ENCODE results near the gene MYMX. TPM values are rescaled to one million over a fixed set of nuclear protein-coding genes. Genes with fewer than 3 reads are reported as not detected.

MYMX gene
- total and polyA plus RNA-seq, 2 donors from 2014 or later, result 1.1 to 2.2 TPM

GRCh38 chr6:44235269-44235668 is 18.5 kb downstream of the MYMX start:
- H3K9me3 ChIP-seq (ENCODE audit: control insufficient read depth in 2 of 3, insufficient read depth in 1 of 3, low read length in 3 of 3), result no peaks in the 10 kb centered on the region
- peaks cover 0 to 28% (median 27%) of the 10 kb centered on the region in 3 donors for H3K4me1 ChIP-seq (ENCODE audit: control insufficient read depth in 2 of 3, insufficient read depth in 2 of 3, low read depth in 1 of 3, low read length in 3 of 3)
- H3K36me3 ChIP-seq (ENCODE audit: control insufficient read depth in 2 of 3, insufficient read depth in 3 of 3, low read length in 3 of 3), result peaks cover 0 to 5% (median 0%) of the 10 kb centered on the region in 3 donors
- FAIRE-seq (no peak), DNase-seq (no peak)
- no peaks in the 10 kb centered on the region for H3K27me3 ChIP-seq (ENCODE audit: control insufficient read depth, insufficient read depth, low read length)
- TF ChIP-seq, protein P1, sequence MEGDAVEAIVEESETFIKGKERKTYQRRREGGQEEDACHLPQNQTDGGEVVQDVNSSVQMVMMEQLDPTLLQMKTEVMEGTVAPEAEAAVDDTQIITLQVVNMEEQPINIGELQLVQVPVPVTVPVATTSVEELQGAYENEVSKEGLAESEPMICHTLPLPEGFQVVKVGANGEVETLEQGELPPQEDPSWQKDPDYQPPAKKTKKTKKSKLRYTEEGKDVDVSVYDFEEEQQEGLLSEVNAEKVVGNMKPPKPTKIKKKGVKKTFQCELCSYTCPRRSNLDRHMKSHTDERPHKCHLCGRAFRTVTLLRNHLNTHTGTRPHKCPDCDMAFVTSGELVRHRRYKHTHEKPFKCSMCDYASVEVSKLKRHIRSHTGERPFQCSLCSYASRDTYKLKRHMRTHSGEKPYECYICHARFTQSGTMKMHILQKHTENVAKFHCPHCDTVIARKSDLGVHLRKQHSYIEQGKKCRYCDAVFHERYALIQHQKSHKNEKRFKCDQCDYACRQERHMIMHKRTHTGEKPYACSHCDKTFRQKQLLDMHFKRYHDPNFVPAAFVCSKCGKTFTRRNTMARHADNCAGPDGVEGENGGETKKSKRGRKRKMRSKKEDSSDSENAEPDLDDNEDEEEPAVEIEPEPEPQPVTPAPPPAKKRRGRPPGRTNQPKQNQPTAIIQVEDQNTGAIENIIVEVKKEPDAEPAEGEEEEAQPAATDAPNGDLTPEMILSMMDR (IDR thresholded peaks at IDR 0.05; ENCODE audit: borderline replicate concordance, extremely low read depth, insufficient read depth), result no peak
- intact Hi-C loops (cut with DNase I), result no loop called here
- H3K4me3 ChIP-seq (ENCODE audit: low read length in 3 of 3), result no peak overlapping the region
- H3K27ac ChIP-seq (ENCODE audit: low read depth in 2 of 2, low read length in 2 of 2), result peak overlapping the region in 1 of 2 donors; percentile 26
- peak overlapping the region in 1 of 3 donors; percentile 38 for H3K9ac ChIP-seq (ENCODE audit: low read length in 3 of 3)

- intact Hi-C loops (cut with DNase I), result no loop called here
- no peak overlapping the region for H3K9ac ChIP-seq (ENCODE audit: low read length in 3 of 3)
- peak in 1 of 5 donors; percentile 35 for DNase-seq
These were observed 19.3 kb downstream of the MYMX start for GRCh38 chr6:44235891-44236516.

DNA sequence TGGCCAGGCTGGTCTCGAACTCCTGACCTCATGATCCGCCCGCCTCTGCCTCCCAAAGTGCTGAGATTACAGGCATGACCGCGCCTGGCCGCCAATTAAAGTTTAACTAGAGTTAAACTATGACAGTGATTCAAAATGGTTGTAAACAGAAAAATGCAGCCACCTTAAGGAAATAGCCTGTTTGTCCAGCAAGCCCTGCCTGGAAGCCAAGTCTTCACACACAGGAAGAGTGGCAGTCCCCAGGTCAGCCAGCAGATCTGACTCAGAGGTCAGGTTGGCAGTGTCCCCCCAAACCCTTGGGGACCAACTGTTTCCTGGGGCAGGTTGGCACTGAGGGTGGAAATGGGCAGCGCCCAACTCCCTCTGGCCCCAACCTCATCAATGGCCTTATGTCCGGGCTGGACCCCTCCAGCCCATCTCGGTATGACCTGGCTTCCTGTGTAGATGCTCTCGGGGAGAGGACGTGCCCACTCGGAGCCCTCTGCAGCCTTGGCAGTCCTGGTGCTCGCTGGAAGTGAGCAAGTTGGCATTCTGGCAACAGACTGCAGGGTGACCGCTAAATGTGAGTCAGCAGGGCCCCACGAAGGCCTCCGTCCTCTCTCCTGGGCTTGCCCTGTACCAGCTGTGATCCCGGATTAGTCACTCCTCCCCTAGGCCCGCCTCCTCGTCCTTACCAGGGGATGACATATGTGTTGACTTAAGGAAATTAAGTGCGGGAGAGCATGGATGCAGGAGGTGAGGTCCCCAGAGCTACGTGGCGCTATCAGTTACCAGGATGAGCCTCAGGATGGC is 20.5 kb downstream of the MYMX start:
- Histone ChIP-seq H3K27me3 (ENCODE audit: control insufficient read depth, insufficient read depth, low read length) (no peaks in the 10 kb centered on the region), H3K9me3 (ENCODE audit: control insufficient read depth in 2 of 3, insufficient read depth in 1 of 3, low read length in 3 of 3) (no peaks in the 10 kb centered on the region), H3K36me3 (ENCODE audit: control insufficient read depth in 2 of 3, insufficient read depth in 3 of 3, low read length in 3 of 3) (no peaks in the 10 kb centered on the region), H3K9ac (ENCODE audit: low read length in 3 of 3) (peak overlapping the region; percentile 10 to 93 (median 82)), H3K27ac (ENCODE audit: low read depth in 2 of 2, low read length in 2 of 2) (peak overlapping the region; percentile 97 to 98), H3K4me1 (ENCODE audit: control insufficient read depth in 2 of 3, insufficient read depth in 2 of 3, low read depth in 1 of 3, low read length in 3 of 3) (peaks cover 0 to 27% (median 25%) of the 10 kb centered on the region in 3 donors), H3K4me3 (ENCODE audit: low read length in 3 of 3) (peak overlapping the region; percentile 17 to 73 (median 69))
- FAIRE-seq (no peak), DNase-seq (peak; percentile 86 to 97 (median 92))
- intact Hi-C loops (cut with DNase I), result no loop called here
- TF ChIP-seq, protein P1 (IDR thresholded peaks at IDR 0.05; ENCODE audit: borderline replicate concordance, extremely low read depth, insufficient read depth), result no peak

More at GRCh38 chr6:44235891-44236516, 19.3 kb downstream of the MYMX start:
- TF ChIP-seq, protein P1 (IDR thresholded peaks at IDR 0.05; ENCODE audit: borderline replicate concordance, extremely low read depth, insufficient read depth), result no peak
- peaks cover 0 to 27% (median 26%) of the 10 kb centered on the region in 3 donors for H3K4me1 ChIP-seq (ENCODE audit: control insufficient read depth in 2 of 3, insufficient read depth in 2 of 3, low read depth in 1 of 3, low read length in 3 of 3)
- H3K27ac ChIP-seq (ENCODE audit: low read depth in 2 of 2, low read length in 2 of 2), result no peak overlapping the region
- no peaks in the 10 kb centered on the region for H3K27me3 ChIP-seq (ENCODE audit: control insufficient read depth, insufficient read depth, low read length)
- H3K4me3 ChIP-seq (ENCODE audit: low read length in 3 of 3), result no peak overlapping the region
- FAIRE-seq, result no peak
- no peaks in the 10 kb centered on the region for H3K9me3 ChIP-seq (ENCODE audit: control insufficient read depth in 2 of 3, insufficient read depth in 1 of 3, low read length in 3 of 3)
- H3K36me3 ChIP-seq (ENCODE audit: control insufficient read depth in 2 of 3, insufficient read depth in 3 of 3, low read length in 3 of 3), result peaks cover 0 to 3% (median 0%) of the 10 kb centered on the region in 3 donors

Measured in kidney (tissue), 14 donors.